Brain pericyte (primary cell): Measurements from ENCODE around the gene SEPTIN14.
"Not testable (repeated sequence)": the region's sequence is repeated elsewhere in the genome, so short reads cannot be mapped to it uniquely, and the experiment has no call there.

Source experiments
- DNase-seq: peaks from one replicate; pipeline ENCODE4 v3.0.0-alpha.2; 2012; ENCODE audit warnings: low read depth, low spot score

SEPTIN14 gene

DNA sequence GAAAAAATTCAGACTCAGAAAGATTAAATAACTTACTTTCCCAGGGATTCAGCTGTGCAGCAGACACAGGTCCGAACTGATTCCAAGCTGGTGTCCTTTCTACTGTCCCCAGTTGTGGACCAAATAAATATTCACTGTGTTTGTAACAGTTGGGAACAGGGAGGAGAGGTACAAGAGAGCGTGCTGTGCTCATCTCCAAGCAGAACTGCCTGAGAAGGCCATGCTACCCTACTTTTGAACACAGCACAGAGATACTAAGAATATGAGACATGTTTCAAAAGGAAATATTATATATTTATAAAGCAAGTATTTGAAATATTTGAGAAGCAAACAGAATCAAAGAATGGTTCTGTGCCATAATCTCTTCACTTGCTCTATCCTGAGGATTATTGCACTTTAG is at the start of gene SEPTIN14:
TSS of gene SEPTIN14 (minus strand) at position 101 of the 400 bp plus-strand sequence. CDS start 756 bp downstream, outside the sequence.
- not testable (repeated sequence) for DNase-seq

- no peak for DNase-seq
Measured at GRCh38 chr7:55903985-55904759, 41.6 kb upstream of the SEPTIN14 start.

DNA sequence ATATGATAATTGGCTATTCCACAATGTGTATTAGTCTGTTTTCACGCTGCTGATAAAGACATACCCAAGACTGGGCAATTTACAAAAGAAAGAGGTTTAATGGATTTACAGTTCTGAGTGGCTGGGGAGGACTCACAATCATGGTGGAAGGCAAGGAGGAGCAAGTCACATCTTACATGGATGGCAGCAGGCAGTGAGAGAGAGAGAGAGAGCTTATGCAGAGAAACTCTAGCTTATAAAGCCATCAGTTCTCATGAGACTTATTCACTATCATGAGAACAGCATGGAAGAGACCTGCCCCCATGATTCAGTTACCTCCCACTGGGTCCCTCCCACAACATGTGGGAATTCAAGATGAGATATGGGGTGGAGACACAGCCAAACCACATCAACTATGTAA is 38.5 kb upstream of the SEPTIN14 start:
- not testable (repeated sequence) for DNase-seq

DNA sequence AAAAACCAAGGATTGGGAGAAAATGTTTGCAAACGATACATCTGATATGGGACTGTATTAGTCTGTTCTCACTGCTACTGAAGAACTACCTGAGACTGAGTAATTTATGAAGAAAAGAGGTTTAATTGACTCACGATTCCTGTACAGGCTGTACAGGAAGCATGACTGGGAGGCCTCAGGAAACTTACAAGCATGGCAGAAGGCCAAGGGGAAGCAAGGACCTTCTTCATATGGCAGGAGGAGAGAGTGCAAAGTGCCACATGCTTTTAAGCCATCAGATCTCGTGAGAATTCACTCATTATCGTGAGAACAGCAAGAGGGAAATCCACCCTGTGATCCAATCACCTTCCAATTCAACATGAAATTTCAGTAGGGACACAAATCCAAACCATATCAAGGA is 35.7 kb upstream of the SEPTIN14 start:
- no peak for DNase-seq

- DNase-seq, result no peak
Measured at GRCh38 chr7:55895021-55895420, 32.5 kb upstream of the SEPTIN14 start.

- DNase-seq, result no peak
Measured at GRCh38 chr7:55893940-55894339, 31.4 kb upstream of the SEPTIN14 start.

GRCh38 chr7:55888378-55888777 is 25.8 kb upstream of the SEPTIN14 start:
- DNase-seq, result not testable (repeated sequence)

DNA sequence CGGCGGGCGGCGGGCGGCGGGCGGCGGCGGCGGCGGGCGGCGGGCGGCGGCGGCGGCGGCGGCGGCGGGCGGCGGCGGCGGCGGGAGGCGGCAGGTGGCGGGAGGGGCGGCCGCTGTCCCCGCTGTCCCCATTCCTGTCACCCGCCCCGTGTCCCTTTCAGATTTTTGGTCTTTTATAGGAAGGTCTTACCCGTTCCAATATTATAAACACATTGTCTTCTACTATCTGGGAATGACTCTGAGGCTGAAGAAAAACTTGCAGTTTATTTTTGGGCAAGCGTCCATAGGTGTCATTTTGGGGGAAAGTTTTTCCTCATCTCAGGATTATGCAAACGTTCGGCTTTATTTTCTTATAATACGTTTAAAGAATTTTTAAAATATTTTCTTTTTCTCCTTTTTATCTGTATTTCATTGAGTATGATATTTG is 25.3 kb upstream of the SEPTIN14 start:
- no peak for DNase-seq

- DNase-seq, result no peak
Measured at GRCh38 chr7:55884321-55884720, 21.8 kb upstream of the SEPTIN14 start.

DNA sequence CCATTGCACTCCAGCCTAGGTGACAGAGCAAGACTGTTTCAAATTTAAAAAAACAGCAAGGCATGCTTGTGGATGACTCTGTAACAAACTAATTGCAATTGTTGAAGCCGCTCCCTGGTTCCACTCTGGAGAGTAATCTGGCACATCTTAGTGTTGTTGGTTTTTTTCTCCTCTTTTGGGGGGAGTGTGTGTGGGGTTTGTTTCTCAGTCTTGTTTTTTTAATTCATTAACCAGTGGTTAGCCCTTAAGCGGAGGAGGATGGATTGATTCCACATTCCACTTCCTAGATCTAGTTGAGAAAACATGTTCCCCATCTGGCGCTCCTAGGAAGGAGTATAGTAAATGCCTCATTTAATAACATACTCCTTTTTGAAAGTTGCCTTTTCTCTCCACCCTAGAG is 16.1 kb upstream of the SEPTIN14 start:
- no peak for DNase-seq

DNA sequence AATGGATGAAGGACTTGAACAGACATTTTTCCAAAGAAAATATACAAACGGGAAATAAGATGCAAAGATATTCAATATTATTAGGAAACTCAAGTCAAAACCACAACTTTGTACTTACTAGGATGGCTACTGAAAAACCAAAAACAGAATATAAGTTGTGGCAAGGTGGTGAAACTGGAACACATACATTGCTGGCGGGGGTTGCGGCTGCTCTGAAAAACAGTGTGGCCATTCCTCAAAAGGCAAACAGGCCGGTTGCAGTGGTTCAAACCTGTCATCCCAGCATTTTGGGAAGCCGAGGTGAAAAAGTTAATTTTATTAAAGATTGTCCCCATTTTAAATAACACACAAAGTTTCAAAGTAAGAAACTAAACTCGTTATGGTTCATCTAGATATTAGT is 14.8 kb upstream of the SEPTIN14 start:
- DNase-seq, result no peak

GRCh38 chr7:55873765-55874164 is 11.2 kb upstream of the SEPTIN14 start:
- DNase-seq, result no peak

DNA sequence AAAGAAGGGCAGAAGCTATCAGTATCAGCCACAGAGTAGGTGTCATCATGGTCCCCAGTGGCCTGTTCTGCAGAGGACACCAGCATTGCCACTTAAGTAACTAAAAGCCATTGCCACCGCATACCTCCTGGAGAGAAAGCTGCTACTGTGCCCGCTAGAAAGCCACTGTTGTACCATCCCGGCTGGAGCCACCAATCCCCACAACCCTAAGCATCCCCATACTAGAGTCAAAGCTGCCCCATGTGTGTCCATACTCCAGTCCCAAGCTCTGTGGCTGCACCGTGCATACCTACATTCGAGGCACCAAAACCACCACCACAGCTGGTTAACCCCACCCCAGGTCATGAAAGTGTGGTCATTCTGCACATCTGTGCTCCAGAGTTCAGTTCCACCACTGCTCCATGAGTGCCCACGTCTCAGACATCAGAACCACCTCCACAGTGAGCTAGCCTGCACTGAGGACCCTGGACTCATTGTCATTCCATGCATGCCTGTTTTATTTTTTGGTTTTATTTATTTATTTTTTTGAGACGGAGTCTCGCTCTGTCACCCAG is 9.5 kb upstream of the SEPTIN14 start:
- no peak for DNase-seq

DNA sequence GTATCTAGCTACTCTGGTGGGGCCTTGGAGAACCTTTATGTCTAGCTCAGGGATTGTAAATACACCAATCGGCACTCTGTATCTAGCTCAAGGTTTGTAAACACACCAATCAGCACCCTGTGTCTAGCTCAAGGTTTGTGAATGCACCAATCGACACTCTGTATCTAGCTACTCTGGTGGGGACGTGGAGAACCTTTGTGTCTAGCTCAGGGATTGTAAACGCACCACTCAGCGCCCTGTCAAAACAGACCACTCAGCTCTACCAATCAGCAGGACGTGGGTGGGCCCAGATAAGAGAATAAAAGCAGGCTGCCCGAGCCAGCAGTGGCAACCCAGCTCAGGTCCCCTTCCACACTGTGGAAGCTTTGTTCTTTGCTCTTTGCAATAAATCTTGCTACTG is 6.4 kb upstream of the SEPTIN14 start:
- not testable (repeated sequence) for DNase-seq

- not testable (repeated sequence) for DNase-seq
Measured at GRCh38 chr7:55845164-55845563, 17.4 kb downstream of the SEPTIN14 start.

DNA sequence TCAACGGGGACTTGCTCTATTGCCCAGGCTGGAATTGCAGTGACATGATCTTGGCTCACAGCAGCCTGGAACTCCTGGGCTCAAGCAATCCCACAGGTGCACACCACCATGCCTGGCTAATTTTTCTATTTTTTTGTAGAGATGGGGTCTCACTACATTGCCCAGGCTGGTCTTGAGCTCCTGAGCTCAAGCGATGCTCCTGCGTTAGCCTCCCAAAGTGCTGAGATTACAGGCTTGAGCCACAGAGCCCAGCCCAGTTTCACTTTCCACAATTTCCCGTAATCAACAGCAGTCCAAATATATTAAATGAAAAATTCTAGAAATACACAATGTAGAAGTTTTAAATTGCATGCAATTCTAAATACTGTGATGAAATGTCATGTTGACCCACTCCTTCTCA is 24.0 kb downstream of the SEPTIN14 start:
- no peak for DNase-seq

DNA sequence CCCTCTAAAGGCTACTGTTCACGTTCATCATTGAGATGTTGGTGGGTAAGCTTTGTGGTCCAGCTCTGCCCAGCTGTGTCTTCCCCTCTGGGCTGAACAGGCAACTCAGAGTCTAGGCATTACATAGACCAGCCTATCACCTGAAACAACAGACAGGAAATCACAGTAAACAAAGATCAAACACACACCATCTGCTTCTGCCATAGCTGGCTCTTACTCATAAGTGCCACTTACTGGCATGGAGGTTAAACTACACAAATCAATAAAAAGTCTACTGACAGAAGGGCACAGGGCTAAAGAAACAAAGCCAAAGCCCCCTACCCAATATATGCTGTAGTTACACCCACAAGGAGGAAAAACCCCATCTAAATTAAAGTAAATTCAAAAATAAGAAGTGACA is 35.0 kb downstream of the SEPTIN14 start:
- no peak for DNase-seq

DNA sequence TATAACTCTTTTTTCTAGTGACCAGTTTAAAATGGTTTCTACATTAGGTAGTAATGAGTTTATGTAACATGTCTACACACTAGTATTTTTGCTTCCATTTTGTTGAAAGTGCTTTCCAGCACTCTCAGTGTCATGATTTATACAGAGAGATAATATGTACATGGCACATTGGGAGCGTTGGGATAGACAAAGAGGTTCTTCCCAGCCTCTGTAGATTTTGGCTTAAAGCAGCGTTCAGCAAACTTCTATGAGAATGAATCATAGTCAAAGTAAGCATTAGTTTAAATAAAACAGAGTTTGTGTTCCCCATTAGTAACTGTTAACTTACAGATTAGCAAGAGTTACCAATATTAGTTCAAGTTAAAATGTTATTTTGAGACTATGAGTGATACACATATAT is 43.9 kb downstream of the SEPTIN14 start:
- no peak for DNase-seq

DNA sequence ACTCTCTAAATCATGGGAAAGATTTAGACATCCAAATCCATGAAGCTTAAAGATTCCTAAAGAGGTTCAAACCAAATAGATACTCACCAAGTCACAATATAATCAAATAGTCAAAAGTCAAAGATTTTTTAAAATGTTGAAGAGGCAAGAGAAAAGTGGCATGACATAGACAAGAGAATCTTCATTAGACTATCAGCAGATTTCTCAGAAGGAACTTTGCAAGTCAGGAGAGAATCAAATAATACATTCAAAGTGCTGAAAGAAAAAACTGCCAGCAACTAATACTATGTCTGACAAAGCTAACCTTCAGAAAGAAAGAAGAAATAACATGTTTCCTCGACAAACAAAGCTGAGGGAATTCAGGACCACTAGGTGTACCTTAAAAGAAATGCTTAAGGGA is 65.3 kb downstream of the SEPTIN14 start:
- not testable (repeated sequence) for DNase-seq

DNA sequence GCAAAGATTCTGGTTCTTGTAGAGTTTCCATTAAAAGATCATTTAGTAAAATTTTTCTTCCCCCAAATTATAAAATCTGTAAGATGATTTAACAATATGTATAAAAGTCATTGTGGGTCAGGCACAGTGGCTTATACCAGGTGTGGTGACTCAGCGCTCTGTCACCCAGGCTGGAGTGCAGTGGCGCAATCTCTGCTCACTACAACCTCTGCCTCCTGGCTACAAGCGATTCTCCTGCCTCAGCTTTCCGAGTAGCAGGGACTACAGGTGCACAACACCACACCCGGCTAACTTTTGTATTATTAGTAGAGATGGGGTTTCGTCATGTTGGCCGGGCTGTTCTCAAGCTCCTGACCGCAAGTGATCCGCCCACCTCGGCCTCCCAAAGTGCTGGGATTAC is 68.0 kb downstream of the SEPTIN14 start:
- DNase-seq, result no peak

DNA sequence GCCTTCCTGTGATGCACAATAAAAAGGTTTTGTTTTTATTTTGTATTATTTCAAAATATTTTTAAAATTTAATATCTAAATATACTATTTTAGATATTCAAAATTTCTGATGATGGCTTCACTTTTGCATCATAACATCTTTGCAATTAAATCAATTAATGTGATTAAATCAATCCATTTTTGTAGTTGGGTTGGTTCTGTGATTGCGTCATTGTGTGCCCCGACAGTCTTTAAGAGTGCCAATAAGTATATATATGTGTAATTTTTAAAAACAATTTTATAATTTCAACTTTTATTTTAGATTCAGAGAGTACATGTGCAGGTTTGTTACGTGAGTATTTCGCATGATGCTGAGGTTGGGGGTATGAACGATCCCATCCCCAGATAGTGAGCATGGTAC is 70.5 kb downstream of the SEPTIN14 start:
- no peak for DNase-seq

DNA sequence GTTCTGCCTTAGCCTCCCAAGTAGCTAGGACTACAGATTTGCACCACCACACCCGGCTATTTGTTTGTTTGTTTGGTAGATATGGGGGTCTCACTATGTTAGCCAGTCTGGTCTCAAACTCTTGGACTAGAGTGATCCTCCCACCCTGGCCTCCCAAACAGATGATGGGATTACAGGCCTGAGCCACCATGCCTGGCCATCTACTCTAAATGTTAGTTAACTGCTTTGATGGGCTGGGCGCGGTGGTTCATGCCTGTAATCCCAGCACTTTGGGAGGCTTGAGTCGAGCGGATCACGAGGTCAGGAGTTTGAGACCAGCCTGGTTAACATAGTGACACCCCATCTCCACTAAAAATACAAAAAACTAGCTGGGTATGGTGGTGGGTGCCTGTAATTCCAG is 74.8 kb downstream of the SEPTIN14 start:
- DNase-seq, result no peak

- no peak for DNase-seq
Measured at GRCh38 chr7:55786901-55787300, 75.7 kb downstream of the SEPTIN14 start.
